Measurements from ENCODE around the gene SYMPK.
"Not testable (repeated sequence)": the region's sequence is repeated elsewhere in the genome, so short reads cannot be mapped to it uniquely, and the experiment has no call there.

The SYMPK gene

GRCh38 chr19:45801603-45802175, 61.3 kb downstream of the SYMPK start:
- no peak for DNase-seq

GRCh38 chr19:45800070-45800553, 62.8 kb downstream of the SYMPK start:
- DNase-seq = no peak

GRCh38 chr19:45799541-45799940, 63.4 kb downstream of the SYMPK start:
- not testable (repeated sequence) for DNase-seq

- DNase-seq = peak; percentile 73
These were observed 63.9 kb downstream of the SYMPK start for GRCh38 chr19:45798995-45799517.

GRCh38 chr19:45794627-45795026, 68.3 kb downstream of the SYMPK start:
- no peak for DNase-seq

GRCh38 chr19:45793876-45794275, 69.1 kb downstream of the SYMPK start:
- no peak for DNase-seq

GRCh38 chr19:45793178-45793564, 69.8 kb downstream of the SYMPK start:
- DNase-seq = no peak

GRCh38 chr19:45792470-45793177, 70.3 kb downstream of the SYMPK start, which contains the start of gene DMWD:
TSS of gene DMWD (minus strand) at chr19:45792845. CDS start at chr19:45792756, 89 bp downstream.
- DNase-seq = peak; percentile 78

- no peak for DNase-seq
These were observed 71.0 kb downstream of the SYMPK start for GRCh38 chr19:45791744-45792469.

- DNase-seq = no peak
These were observed 72.0 kb downstream of the SYMPK start for GRCh38 chr19:45790942-45791341.

- no peak for DNase-seq
These were observed 73.7 kb downstream of the SYMPK start for GRCh38 chr19:45789035-45789786.

- no peak for DNase-seq
These were observed 76.4 kb downstream of the SYMPK start for GRCh38 chr19:45786533-45786894.

- no peak for DNase-seq
These were observed 77.0 kb downstream of the SYMPK start for GRCh38 chr19:45785781-45786532.

GRCh38 chr19:45785097-45785496, 77.8 kb downstream of the SYMPK start:
- DNase-seq = peak; percentile 15

- no peak for DNase-seq
These were observed 78.9 kb downstream of the SYMPK start for GRCh38 chr19:45784096-45784495.

- no peak for DNase-seq
These were observed 79.8 kb downstream of the SYMPK start for GRCh38 chr19:45782820-45783785.

GRCh38 chr19:45782162-45782691, 80.7 kb downstream of the SYMPK start, which contains the start of gene DMPK:
TSS of gene DMPK (minus strand) at chr19:45782490. CDS start at chr19:45782352, 138 bp downstream.
- DNase-seq = no peak

- DNase-seq = peak; percentile 36
These were observed 81.5 kb downstream of the SYMPK start for GRCh38 chr19:45781214-45782161.
